T-helper 1 cell (primary cell): ENCODE measurements around the gene OMA1.
"Not testable (repeated sequence)": the region's sequence is repeated elsewhere in the genome, so short reads cannot be mapped to it uniquely, and the experiment has no call there.

Source experiments
- DNase-seq, 5 donors: peaks; one replicate each; pipeline ENCODE4 v3.0.0-alpha.2; 2012 to 2020

Gene OMA1

DNA sequence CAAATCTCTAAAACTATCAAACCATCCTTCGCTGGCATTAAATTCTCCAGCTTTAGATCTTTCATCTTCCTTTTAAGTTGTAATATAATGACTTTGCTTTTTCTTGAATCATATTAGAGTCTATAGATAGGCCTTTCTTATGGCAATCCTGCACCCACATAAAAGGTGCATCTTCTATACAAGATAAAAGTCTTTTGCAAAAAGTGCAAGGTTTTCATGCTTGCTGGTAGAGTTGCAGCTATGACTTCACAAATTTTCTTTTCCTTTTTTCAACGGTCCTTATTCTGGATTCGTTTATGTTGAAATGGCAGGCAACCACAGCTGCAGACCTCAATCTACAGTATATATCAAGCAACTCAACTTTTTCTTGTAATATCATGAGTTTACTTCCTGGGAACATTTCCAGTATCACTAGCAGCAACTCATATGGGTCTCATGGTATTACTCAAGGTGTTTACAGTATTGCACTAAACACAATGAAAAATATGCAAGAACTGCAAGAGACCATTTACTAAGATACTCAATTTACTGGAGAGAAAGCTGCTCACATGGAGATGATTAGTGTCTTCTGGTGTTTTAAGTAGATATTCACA, 22.1 kb downstream of the OMA1 start:
- peak in 1 of 5 donors; percentile 85 for DNase-seq

GRCh38 chr1:58515794-58516401, 30.6 kb downstream of the OMA1 start:
- DNase-seq = peak in 4 of 5 donors; percentile 2 to 68 (median 22)

DNA sequence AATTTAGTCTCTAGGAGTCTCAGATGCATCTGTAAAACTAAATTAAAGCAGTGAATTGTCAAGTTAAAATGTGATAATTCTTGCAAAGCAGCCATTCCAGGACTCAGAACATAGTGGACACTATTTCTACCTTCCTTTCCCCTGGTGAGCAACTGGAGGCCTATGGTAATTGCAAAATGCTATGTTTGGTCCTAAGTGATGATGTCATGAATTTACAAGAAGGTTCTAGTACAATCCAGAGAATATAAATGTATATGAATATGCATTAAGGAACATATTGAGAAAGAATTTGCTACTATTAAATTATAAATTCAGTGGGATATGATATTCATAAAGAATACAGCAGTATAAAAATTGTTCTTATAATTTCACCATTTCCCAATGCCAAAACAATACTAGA, 32.6 kb downstream of the OMA1 start:
- no peak for DNase-seq

DNA sequence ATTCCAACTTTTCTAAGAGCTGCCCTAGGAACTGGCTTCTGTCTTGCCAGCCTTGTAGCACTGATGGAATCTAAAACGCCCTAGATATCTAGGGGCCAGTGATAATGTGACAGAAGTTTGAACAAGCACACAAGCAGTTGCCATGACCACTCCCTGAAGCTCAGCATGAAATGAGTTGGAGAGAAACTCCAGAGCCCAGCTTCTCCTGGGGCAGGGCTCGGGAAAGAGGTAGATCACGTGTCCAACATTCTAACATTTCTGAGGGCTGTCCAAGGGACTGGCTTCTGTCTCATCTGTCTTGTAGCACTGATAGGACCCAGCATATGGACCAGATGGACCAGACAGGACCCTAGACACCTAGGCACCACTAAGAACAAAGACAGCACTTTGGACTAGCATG, 37.9 kb downstream of the OMA1 start:
- DNase-seq = no peak

DNA sequence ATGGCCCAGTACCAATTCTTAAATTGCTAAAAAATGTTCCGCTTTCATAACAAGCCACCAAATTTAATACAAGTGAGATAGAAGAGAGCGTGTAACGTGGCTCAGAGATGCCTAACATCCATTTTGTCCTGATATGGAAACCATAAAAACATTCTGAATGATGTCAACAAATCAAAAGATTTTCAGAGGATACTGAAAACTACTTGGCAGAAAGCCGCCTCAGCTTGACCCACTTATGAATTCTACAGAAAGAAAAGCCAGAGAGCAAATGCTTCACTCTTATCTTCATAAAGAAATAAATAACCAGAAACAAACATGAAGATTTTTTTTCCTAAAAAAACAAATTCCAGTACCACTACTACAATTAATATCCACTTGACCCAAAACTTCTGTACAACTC, 41.2 kb downstream of the OMA1 start:
- no peak for DNase-seq

GRCh38 chr1:58502519-58502918, 44.0 kb downstream of the OMA1 start:
- DNase-seq = no peak

DNA sequence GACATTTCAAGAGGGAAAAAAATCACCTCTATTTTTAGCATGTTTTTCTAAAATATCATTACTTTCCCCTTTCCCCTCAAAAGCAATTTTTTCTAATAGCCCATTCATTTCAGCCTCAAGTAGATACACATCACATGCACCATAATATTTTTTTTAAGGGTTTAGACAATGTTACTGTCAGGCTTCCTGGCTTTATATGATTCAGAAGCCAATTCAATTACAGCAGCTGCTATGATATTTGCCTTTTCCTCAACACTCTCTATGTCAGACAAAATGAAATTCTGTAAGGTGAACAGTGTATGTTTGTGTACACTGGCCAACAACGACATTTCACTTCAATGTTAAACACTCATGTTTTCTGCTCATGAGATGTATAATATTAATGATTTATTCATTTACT, 46.5 kb downstream of the OMA1 start:
- no peak for DNase-seq

DNA sequence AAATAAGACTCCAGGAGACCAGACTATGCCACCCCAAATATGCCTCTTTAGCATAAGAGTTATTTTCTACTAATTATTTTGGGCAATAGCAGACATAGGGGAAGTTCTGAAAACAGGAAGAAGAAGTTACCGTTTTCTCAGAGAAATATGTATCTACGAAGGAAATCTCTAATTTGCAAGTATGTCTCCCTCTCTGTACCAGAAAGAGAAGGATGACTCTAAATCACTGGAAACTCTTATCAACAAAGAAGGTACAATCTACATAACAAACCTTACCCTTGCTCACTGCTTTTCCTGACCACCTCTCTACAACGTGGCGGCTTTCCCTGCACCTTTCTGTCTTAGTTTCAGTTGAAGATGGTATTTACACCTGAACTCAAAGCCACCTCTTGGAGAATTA, 49.0 kb downstream of the OMA1 start:
- no peak for DNase-seq

DNA sequence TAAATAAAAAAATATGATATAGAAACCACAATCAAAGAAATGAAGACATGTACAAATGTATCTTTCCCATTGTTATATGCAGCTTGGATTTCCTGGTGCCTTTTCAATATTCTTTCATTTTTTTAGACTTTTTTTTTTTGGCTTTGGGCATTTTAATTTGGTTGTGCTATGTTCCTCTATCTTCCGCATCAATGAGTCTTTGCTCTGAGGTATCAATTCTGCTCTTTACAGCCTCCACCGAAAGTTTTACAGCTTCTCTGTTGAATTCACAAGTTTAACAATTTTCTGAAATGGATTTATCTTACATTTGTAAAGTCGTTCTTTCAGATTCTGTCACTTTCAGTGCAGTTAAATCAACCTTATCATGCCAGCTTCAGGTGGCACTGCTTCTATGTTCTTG, 50.5 kb downstream of the OMA1 start:
- DNase-seq = no peak

DNA sequence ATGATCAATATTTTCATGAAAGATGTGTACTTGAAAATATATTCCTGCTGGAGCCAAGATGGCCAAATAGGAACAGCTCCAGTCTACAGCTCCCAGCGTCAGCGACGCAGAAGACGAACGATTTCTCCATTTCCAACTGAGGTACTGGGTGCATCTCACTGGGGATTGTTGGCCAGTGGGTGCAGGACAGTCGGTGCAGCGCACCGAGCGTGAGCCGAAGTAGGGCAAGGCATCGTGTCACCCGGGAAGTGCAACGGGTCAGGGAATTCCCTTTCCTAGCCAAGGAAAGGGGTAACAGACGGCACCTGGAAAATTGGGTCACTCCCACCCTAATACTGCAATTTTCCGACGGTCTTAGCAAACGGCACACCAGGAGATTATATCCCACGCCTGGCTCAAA, 57.6 kb downstream of the OMA1 start:
- not testable (repeated sequence) for DNase-seq

DNA sequence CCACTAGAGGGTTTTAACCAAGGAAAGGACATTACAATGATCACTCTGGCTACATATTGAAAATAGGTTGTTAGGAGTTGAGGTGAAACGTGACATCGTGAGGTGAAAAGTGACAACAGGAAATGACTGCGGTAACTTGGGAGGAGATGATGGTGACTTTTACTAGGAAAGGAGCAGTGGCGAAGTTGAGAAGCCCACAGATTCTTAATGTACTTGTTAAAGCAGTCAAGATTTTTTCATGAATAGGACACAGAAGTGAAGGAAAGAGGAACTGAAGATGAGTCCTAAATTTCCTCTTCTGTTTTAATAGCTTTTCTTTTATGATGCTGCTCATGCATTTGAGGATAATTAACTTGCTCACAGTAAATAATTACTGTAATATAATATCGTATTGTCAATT, 59.5 kb downstream of the OMA1 start:
- peak in 1 of 5 donors; percentile 40 for DNase-seq

- DNase-seq = no peak
Measured at GRCh38 chr1:58481962-58482361, 64.6 kb downstream of the OMA1 start.

DNA sequence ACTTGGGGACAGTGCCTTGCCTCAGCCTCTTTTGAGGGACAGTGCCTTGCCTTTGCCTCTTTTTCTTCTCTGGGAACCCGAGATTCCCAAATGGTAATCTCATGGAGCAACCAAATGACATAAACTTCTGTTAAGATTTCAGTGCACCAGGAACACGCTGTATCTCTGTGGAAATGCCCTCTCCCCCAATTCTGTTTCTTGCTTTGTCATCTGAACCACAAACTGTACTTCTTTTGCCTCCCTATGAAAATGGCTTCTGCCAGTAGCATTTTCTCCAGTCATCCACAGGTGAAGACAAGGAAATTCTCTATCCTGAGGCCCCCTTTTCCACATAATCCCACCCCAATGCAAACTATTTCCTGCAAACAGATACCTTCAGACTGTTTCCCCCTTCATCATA, 66.3 kb downstream of the OMA1 start:
- no peak for DNase-seq

DNA sequence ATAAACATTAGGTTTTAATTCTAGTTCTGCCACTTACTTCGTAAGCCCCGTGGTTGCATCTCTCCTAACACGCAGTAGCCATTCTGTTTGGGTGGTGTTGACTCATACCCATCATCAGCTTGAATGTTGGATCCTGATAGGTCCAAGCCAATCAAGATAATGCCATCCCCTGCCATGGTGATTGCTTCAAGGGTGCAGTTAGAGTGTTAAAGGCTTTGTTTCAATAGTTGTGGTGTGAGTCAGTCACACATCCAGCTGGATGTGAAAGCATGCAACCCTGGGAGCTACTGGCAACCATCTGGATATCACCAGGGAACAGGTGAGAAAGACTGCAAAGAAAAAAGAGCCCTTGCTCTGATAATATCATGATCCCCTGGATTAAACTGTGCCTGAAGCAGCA, 69.1 kb downstream of the OMA1 start:
- DNase-seq = no peak

DNA sequence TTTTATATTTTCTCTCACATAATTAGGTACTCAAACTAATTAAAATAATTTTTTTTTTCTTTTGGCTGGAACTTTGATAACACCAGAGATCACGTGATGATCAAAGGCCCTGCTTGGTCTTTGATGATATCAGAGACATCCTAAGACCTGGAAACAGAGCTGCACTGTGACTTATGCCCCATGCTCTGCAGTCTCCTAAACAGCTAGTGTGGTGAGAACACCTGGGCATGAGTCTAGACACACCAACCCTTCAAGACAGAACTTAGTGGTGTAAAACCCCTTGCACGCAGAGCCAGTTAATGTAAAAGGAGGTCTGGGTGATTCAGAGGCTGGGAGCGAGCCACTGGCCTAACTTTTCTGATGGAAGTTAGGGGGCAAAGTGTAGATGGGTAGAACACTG, 70.3 kb downstream of the OMA1 start:
- no peak for DNase-seq

GRCh38 chr1:58469476-58469875, 77.0 kb downstream of the OMA1 start:
- DNase-seq = no peak

- no peak for DNase-seq
Measured at GRCh38 chr1:58469016-58469415, 77.5 kb downstream of the OMA1 start.

GRCh38 chr1:58468612-58469011, 77.9 kb downstream of the OMA1 start:
- no peak for DNase-seq

GRCh38 chr1:58466630-58467241, 79.8 kb downstream of the OMA1 start:
- no peak for DNase-seq

DNA sequence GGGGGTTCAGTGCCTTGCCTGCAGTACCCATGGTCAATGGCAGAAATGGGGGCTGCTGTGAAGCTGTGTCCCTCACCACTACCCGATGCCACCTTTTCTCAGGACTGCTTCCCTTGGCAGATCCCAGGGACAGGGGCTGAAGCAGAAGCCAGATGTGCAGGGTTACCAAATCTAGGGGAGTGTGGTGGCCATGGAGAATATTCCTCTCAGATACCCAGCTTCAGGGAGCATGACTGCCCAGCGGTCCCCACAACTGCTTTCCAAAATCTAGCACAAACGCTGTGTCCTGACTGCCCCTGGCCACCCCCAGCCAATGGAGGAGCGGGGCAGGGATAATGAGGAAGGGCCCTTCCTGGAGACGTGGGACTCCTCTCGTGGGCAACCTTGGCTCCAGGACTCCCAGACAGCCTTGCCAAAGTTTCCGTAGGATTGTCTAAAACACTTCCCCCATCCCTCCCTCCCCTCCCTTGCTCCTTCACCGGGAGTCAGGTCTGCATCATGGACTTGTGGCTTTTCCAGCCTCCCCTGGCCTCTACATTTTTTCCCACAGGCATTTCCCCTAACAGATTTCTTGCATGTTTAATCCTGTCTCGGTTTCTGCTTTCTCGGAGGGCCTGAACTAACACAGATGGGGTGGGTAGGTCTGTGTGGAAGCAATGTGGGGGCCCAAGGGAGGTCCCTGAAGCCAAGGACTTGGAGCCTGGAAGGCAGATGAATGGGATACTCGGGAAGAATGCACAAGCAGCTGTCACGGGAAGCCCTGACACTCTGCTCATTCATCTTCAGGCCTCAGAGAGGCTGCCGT, 80.5 kb downstream of the OMA1 start:
- no peak for DNase-seq

DNA sequence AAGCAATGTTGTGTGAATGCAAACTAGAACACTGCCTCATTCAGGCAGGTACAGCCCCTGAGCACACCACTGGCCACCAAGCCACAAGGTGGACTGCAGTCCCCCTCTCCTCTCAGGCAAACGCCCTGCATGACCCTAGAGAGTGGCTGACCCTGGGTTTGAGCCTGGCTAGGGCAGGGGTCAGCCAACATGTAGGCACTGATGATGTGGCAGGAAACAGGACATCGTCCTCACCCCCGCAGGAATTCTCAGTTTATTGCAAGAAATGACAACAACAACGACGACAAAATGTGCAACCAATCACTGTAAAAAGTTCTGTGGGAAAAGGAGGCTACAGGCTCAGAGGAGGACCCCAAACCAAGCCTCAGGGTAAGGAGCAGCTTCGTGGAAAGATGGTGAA, 81.3 kb downstream of the OMA1 start:
- DNase-seq = no peak

GRCh38 chr1:58460469-58460868, 86.1 kb downstream of the OMA1 start:
- DNase-seq = no peak

DNA sequence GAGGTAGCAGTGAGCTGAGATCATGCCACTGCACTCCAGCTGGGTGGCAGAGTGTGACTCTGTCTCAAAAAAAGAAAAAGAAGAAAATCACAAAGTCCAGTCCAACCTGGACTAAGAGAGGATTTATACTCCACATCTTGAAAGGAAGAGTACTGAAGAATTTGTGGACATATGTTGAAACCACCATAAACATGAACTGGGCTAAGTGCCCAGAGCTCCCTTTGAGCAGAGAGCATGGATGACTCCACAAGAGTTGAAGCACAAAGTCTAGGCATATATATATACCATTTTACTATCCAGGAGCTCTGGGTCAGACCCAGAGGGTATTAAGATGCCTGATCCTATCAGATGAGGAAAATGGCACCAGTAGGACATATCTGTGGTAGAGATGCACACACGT, 86.6 kb downstream of the OMA1 start:
- DNase-seq = no peak
